Endothelial cell of umbilical vein (primary cell): ENCODE measurements around the gene OCEL1. TPM values are rescaled to one million over a fixed set of nuclear protein-coding genes. Genes with fewer than 3 reads are reported as not detected.

Source experiments
- BruUV-seq: library from RNA; stranded (reverse); fragments of 400-500 nt; replicated peaks from 2 replicates; lab custom pipeline; 2021; lab: Mats Ljungman, UMichigan
- CTCF ChIA-PET: fragments of 300-600, 350-600 bp; sonication (Branson Sonifier 250); formaldehyde crosslinking; loops from one replicate; lab custom pipeline; 2021; ENCODE audit warnings: antibody characterized with exemption, inconsistent platforms; lab: Charles Lee
- POLR2A ChIA-PET: fragments of 300-600, 350-600 bp; sonication (Branson Sonifier 250); formaldehyde crosslinking; loops from one replicate; lab custom pipeline; 2021; ENCODE audit warnings: antibody characterized with exemption, inconsistent platforms; lab: Charles Lee
- DNase-seq: peaks from one replicate; pipeline ENCODE4 v3.0.0-alpha.2; 2011; ENCODE audit warnings: low read depth, low spot score
- FAIRE-seq: peaks from 2 replicates; lab custom pipeline; 2011; peaks lifted over from hg19 to GRCh38; lab: Jason Lieb, UNC
- H2AFZ ChIP-seq: 2 replicates; pipeline ENCODE4 v1.6.0; 2012; ENCODE audit warnings: low read depth, low read length, control low read depth, inconsistent platforms
- H3K27ac ChIP-seq: 2 replicates; pipeline ENCODE4 v1.5.1; 2011; ENCODE audit warnings: low read depth, mild to moderate bottlenecking, control low read depth, low read length, moderate library complexity; ENCODE audit not compliant: insufficient read depth
- H3K27me3 ChIP-seq, 2 experiments: 2 replicates each; pipeline versions ENCODE4 v1.6.0 to v1.6.1; 2011; ENCODE audit warnings: low read length in 2 of 2, mixed read lengths in 1 of 2; ENCODE audit not compliant: control insufficient read depth in 2 of 2, insufficient read depth in 2 of 2
- H3K36me3 ChIP-seq, 2 experiments: 2 replicates in 1 of 2; 3 replicates in 1 of 2; pipeline ENCODE4 v1.5.1; 2011; ENCODE audit warnings: low read length in 2 of 2, mild to moderate bottlenecking in 1 of 2, moderate library complexity in 1 of 2; ENCODE audit not compliant: control insufficient read depth in 2 of 2, insufficient read depth in 2 of 2; ENCODE audit errors: extremely low read depth in 1 of 2
- H3K4me1 ChIP-seq: 3 replicates; pipeline ENCODE4 v1.5.1; 2011; ENCODE audit warnings: mild to moderate bottlenecking, low read length; ENCODE audit not compliant: control insufficient read depth, insufficient read depth; ENCODE audit errors: extremely low read depth
- H3K4me2 ChIP-seq: 2 replicates; pipeline ENCODE4 v1.6.1; 2011; ENCODE audit warnings: low read length, control low read depth, mixed read lengths; ENCODE audit not compliant: insufficient read depth
- H3K4me3 ChIP-seq, 3 experiments: fragments of 200-600 bp in 1 of 3; sonication (generic), shearing (Covaris generic) in 1 of 3; replicated peaks in 1 of 3; 2 replicates each; pipeline ENCODE4 v1.5.1; 2011 to 2016; ENCODE audit warnings: control low read depth in 3 of 3, low read length in 3 of 3, mild to moderate bottlenecking in 2 of 3, inconsistent platforms in 1 of 3, low read depth in 1 of 3, moderate library complexity in 1 of 3; ENCODE audit not compliant: insufficient read depth in 1 of 3
- H3K79me2 ChIP-seq: 2 replicates; pipeline ENCODE4 v1.6.0; 2012; ENCODE audit warnings: low read length, inconsistent platforms; ENCODE audit not compliant: control insufficient read depth, insufficient read depth
- H3K9ac ChIP-seq: replicated peaks from 2 replicates; pipeline ENCODE3; 2011; ENCODE audit warnings: low read length, control low read depth; ENCODE audit not compliant: insufficient read depth; ENCODE audit errors: extremely low read depth
- H3K9me1 ChIP-seq: replicated peaks from 3 replicates; pipeline ENCODE4 v1.6.0; 2011; ENCODE audit warnings: mild to moderate bottlenecking, low read length; ENCODE audit not compliant: control insufficient read depth, insufficient read depth; ENCODE audit errors: extremely low read depth
- H3K9me3 ChIP-seq: replicated peaks from 2 replicates; pipeline ENCODE4 v1.5.1; 2012; ENCODE audit warnings: low read length, inconsistent platforms; ENCODE audit not compliant: control insufficient read depth, insufficient read depth
- H4K20me1 ChIP-seq: replicated peaks from 2 replicates; pipeline ENCODE3; 2011; ENCODE audit warnings: mild to moderate bottlenecking, low read length; ENCODE audit not compliant: control insufficient read depth, insufficient read depth; ENCODE audit errors: extremely low read depth
- EZH2 ChIP-seq: IDR thresholded peaks from 2 replicates; pipeline ENCODE4 v1.6.1; 2012; ENCODE audit warnings: borderline replicate concordance, low read depth, mild to moderate bottlenecking, moderate library complexity, low read length, inconsistent platforms; ENCODE audit not compliant: severe bottlenecking
- FOS ChIP-seq: IDR thresholded peaks from 2 replicates; pipeline ENCODE4 v1.6.1; 2011; ENCODE audit warnings: mild to moderate bottlenecking, low read length, moderate library complexity, borderline replicate concordance; ENCODE audit not compliant: insufficient read depth
- GATA2 ChIP-seq: IDR thresholded peaks from 2 replicates; pipeline ENCODE4 v1.7.0; 2011; ENCODE audit warnings: low read depth, mild to moderate bottlenecking, moderate library complexity, mixed read lengths, low read length; ENCODE audit not compliant: insufficient read length, insufficient read depth
- JUN ChIP-seq: IDR thresholded peaks from 2 replicates; pipeline ENCODE4 v1.6.1; 2011; ENCODE audit warnings: borderline replicate concordance, low read depth; ENCODE audit not compliant: insufficient read length, insufficient read depth
- MAX ChIP-seq: IDR thresholded peaks from 2 replicates; pipeline ENCODE4 v1.6.1; 2011; ENCODE audit not compliant: insufficient read depth, insufficient read length
- MYC ChIP-seq: IDR thresholded peaks from one replicate; pipeline ENCODE4 v1.6.1; 2011; ENCODE audit warnings: mild to moderate bottlenecking, low read depth, low read length
- dilution Hi-C: fragments of 300-500 bp; cut with MboI; formaldehyde crosslinking; loops from one replicate; pipeline ENCODE4 v1.15.0; 2019; ENCODE audit warnings: low sequenced_read_pairs; ENCODE audit not compliant: extremely low pct_ligation_motif_present
- intact Hi-C: fragments of 100-400 bp; cut with micrococcal nuclease; formaldehyde crosslinking; loops from one replicate; pipeline ENCODE4 v1.10.0; 2022
- polyA plus RNA-seq, 4 experiments: library from polyadenylated mRNA; depleted of rRNA in 3 of 4; stranded (reverse) in 3 of 4; unstranded in 1 of 4; fragments of >200 nt; gene quantifications; 2 replicates each; pipeline versions ENCODE4 v1.2.1 to v1.2.3, GENCODE V29; 2011 to 2012; ENCODE audit warnings: missing spikeins in 1 of 4
- total RNA-seq: library from RNA; stranded (reverse); gene quantifications from 2 replicates; pipeline ENCODE4 v1.2.3, GENCODE V29; 2021
- TF ChIP-seq, protein P1 (sequence below), 2 donors: IDR thresholded peaks; 1 replicate in 1 of 2; 2 replicates in 1 of 2; pipeline ENCODE4 v1.5.1; 2011; ENCODE audit warnings: low read length in 2 of 2, mild to moderate bottlenecking in 2 of 2, moderate library complexity in 2 of 2, control low read depth in 1 of 2, inconsistent platforms in 1 of 2, low read depth in 1 of 2; ENCODE audit not compliant: insufficient read depth in 1 of 2; ENCODE audit errors: extremely low read depth in 1 of 2

The OCEL1 gene
- total and polyA plus RNA-seq, 2 donors (not counting 3 experiments of a cell fraction or from before 2014, with no cell fraction given): 7.4 to 13.0 TPM

DNA sequence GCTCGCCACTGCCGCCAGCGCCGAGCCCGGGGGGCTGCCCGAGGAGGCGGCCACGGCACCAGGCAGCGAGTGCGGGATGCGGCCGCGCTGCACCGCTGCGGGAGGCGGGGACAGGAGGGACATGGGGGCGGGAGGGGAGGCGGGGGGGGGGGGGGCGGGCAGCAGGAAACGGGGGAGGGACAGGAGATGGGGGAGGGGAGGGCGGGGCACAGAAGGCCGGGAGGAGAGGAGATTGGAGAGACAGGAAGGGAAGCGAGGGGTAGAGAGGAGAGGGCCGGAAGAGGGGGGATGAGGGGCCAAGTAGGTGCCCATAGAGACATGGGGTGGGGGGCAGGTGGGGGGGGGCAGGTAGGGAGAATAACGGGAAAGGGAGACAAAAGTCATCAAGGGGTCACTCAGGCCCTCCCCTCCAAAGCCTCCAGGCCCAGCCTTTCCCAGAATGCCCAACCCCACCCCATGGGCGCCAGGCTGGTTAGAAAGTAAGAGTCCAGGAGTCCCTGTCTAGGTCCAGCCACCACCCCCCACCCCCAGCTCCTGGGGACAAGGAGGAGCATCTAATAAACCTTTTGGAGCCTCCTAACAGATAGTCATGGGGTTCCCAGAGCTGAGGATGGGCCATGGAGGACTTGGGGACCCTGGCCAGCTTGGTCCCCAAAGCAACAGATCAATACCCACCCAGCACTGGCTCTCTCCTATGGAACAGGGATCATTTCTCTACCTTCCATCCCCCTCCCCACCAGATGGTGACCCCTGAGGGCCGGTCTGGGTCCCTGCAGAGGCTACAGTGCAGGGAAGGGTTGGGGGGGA is 10.1 kb downstream of the OCEL1 start:
- Histone ChIP-seq H3K4me1 (peaks cover 11% of the 10 kb centered on the region), H4K20me1 (no peaks in the 10 kb centered on the region), H3K36me3 (peaks cover 4 to 11% of the 10 kb centered on the region in 2 experiments), H3K4me2 (peak overlapping the region; percentile 88), H3K4me3 (peak overlapping the region; percentile 24 to 46 (median 45)), H3K27me3 (no peaks in the 10 kb centered on the region), H2AFZ (peak overlapping the region; percentile 31), H3K79me2 (peaks cover 18% of the 10 kb centered on the region), H3K27ac (no peak overlapping the region), H3K9me3 (no peaks in the 10 kb centered on the region), H3K9ac (no peak overlapping the region), H3K9me1 (no peaks in the 10 kb centered on the region)
- BruUV-seq: no TSS peak
- TF ChIP-seq MAX (no peak), JUN (no peak), FOS (no peak), EZH2 (no peak), MYC (no peak), GATA2 (no peak)
- TF ChIP-seq, protein P1, sequence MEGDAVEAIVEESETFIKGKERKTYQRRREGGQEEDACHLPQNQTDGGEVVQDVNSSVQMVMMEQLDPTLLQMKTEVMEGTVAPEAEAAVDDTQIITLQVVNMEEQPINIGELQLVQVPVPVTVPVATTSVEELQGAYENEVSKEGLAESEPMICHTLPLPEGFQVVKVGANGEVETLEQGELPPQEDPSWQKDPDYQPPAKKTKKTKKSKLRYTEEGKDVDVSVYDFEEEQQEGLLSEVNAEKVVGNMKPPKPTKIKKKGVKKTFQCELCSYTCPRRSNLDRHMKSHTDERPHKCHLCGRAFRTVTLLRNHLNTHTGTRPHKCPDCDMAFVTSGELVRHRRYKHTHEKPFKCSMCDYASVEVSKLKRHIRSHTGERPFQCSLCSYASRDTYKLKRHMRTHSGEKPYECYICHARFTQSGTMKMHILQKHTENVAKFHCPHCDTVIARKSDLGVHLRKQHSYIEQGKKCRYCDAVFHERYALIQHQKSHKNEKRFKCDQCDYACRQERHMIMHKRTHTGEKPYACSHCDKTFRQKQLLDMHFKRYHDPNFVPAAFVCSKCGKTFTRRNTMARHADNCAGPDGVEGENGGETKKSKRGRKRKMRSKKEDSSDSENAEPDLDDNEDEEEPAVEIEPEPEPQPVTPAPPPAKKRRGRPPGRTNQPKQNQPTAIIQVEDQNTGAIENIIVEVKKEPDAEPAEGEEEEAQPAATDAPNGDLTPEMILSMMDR (IDR thresholded peaks at IDR 0.05; ENCODE audit: extremely low read depth in 1 of 2, insufficient read depth in 1 of 2, low read depth in 1 of 2, low read length in 2 of 2): no peak
- intact Hi-C loops (loop anchor here (1.0 to 2.0 kb wide), 2 partner anchors 31 kb away; partner anchors contain the start of gene BABAM1), dilution Hi-C loops (no loop called here)
- FAIRE-seq (peak; percentile 21), DNase-seq (no peak)
- POLR2A ChIA-PET: interaction anchor here (1.0 to 1.1 kb wide), 2 partner anchors 10 to 45 kb away, joined by 4 to 5 read pairs; partner anchors contain the start of genes ANKLE1 and OCEL1
- CTCF ChIA-PET: interaction anchor here (0.6 to 1.8 kb wide), 20 partner anchors 8 to 522 kb away, joined by 3 to 16 read pairs (median 4); partner anchors contain the start of genes BABAM1, OCEL1 and USE1
